NCI-H345 treated with DMSO at 0.1 percent for 48 hours (cell line): ENCODE results near the gene RGS9BP.
"Not testable (repeated sequence)": the region's sequence is repeated elsewhere in the genome, so short reads cannot be mapped to it uniquely, and the experiment has no call there.

ENCODE experiments used
- DNase-seq: peaks from one replicate; lab custom pipeline; 2025; ENCODE audit not compliant: unreplicated experiment; lab: John Stamatoyannopoulos, UW

Gene RGS9BP

DNA sequence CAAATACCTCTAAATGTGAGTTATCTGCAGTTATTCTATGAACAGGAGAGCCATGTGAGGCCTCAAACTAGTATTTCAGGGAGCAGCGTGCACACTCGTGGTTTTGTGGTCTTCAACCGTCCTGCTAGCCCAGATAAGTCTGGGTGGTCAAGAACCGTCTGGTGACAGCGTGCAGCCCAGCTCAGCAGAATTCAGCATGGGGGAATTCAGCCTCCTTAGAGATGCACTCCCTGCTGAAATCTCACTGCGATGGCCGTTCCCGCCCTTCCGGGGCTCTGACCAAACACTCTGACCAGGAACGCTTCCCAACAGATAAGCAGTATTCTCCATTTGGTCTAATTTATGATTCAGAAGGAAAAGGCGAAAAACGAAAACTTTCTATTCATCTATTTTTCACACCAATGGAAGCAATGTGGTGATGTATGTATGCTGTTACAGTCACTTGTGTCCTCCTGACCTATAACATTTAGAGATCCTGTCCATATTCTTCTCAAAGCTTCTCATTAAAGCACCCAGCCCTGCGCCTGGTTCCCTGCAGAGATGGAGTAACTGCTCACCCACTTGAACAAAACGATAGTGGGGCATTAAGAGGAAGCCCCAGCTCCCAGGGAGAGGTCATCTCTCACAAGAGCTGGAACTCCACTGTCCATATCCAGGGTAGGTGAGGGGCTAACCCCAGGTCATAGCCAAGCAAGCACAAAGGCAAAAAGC, 3.6 kb upstream of the RGS9BP start:
- DNase-seq: no peak

DNA sequence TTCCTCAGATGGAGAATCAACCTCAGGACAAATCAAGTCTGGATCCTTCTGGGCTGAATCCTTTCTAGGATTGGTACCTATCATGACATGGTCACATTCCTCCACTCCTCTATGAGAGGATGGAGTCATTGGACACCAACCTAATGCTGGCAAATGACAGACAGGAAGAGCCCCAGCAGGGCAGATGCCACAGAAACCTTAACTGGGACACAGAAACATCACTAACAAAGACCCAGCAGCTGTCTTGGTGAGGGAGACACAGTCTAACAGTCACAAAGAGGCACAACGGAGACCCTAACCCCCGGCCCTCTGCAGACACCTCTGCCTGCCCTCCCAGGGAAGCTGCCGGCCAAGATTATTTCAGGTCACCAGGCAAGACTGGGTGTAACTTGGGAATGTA, 2.8 kb upstream of the RGS9BP start:
- DNase-seq: no peak

DNA sequence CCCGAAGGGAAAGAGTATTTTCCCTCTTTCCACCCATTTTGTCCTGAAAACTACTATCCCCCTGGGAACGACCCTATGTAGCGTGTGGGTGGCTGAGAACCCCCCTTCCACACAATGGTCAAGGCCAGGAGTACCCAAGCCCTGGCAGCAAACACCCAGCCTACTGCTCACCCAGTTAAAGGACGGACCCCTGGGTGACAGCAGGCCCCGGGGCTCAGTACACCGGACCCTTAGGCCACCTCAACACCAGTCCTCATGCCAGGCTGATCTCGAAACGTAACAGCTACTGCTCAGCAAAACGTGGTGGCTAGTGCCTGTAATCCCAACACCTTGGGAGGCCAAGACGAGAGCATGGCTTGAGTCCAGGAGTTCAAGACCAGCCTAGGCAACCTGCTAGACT, 2.1 kb upstream of the RGS9BP start:
- DNase-seq: no peak

DNA sequence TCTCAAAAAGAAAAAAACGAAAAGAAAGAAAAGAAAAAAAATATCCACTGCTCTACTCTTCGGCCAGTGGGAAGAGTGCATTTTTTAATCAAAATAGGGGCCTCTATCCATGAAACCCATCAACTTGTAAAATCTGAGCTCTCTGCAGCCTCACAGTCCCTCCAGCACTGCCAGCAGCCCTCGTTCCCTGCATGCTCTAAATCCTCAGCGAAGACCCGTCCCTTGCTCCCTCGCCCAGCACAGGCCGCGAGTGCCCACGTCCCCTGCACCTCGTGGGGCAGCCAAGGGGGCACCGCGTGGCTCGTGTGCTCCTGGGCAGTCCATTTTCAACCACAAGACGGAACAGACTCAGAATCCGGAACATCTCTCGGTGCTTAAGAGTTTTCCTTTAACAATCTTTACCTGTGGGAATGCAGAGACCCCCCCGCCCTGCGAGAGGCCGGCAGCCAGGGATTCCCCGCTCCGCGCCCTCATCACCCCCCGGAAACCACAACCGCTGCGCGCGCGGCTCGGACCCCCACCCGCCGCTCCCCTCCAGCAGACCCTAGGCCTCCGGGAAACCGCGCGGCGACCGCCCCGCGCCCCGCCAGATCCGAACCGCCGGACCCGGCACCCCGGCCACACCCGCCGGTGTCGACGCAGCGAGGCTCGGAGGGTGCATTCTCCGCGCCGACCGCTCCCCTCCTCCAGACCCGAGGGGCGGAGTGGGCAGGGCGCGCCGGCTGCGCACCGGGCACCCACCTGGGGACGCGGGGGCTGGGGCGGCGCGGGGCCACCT, 1.3 kb upstream of the RGS9BP start:
- DNase-seq: no peak

DNA sequence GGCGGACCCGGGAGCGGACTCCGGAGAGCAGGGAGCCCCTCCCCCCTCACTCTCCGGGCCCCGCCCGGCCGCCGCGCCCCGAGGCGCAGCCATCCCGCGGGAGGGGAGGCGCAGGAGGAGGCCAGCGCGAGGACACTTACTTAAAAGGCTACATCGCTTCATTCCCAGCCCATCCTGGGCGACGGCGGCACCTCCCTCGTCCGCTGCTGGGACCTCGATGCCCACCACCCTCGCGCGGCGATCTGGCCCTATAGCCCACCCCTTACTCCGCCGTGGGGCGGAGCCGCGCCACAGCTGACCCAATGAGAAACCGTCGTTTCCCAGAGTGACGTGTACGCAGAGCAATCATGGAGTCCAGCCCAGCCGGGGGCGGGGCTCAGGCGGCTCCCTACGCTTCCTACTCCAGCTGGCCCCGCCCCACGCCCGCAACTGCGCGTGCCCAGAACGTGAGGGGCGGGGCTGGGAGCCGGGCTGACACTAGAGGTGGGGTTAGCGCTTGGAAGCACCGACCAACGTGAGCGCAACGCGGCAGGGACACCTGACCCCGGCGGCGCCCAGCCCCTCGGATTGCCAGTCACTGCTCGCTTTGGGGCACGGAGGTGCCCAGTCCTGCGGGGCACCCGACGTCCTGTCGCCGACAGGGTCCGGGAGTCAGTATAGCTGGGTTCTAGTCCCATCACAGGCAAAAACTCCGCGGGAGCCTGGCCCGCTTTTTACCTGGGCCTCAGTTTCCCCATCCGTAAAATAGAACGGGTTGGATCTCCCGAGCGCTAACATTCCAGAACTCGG, 523 bp upstream of the RGS9BP start, which contains the start of gene ANKRD27:
ANKRD27 (minus strand) TSS at position 250 of the 789 bp plus-strand sequence. CDS start 16,165 bp downstream, outside the sequence.
- DNase-seq: peak; percentile 100

DNA sequence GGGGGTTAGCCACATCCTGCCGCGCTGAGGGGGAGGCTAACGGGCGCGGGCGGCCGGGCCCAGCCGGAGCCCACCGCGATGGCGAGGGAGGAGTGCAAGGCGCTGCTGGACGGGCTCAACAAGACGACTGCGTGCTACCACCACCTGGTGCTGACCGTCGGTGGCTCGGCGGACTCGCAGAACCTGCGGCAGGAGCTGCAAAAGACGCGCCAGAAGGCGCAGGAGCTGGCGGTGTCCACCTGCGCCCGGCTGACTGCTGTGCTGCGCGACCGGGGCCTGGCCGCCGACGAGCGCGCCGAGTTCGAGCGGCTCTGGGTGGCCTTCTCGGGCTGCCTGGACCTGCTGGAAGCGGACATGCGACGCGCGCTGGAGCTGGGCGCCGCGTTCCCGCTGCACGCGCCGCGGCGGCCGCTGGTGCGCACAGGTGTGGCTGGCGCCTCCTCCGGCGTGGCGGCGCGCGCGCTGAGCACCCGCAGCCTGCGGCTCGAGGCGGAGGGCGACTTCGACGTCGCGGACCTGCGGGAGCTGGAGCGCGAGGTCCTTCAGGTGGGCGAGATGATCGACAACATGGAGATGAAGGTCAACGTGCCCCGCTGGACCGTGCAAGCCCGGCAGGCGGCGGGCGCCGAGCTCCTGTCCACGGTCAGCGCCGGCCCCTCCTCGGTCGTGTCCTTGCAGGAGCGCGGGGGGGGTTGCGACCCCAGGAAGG, 692 bp downstream of the RGS9BP start:
- DNase-seq: peak; percentile 44

DNA sequence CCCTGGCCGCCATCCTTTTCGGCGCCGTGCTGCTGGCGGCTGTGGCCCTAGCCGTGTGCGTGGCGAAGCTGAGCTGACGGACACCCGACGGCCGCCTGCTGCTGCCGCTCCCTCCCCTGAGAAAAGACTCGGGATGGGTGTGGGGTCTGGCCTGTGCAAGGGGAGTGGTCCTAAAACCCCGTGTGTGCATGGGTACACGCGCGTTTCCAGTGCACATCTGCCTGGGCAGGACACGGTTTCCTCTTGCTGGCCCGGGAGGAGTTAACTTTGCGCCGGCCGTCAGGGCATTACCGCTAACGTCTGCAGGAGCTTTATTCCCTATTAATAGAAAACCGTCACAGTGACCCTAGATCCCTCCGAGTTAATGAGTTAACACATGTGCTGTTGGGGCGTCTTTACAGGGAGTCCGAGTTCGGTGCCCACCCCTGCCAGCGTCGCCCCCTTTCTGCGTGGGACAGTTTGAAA, 1.3 kb downstream of the RGS9BP start:
- DNase-seq: no peak

DNA sequence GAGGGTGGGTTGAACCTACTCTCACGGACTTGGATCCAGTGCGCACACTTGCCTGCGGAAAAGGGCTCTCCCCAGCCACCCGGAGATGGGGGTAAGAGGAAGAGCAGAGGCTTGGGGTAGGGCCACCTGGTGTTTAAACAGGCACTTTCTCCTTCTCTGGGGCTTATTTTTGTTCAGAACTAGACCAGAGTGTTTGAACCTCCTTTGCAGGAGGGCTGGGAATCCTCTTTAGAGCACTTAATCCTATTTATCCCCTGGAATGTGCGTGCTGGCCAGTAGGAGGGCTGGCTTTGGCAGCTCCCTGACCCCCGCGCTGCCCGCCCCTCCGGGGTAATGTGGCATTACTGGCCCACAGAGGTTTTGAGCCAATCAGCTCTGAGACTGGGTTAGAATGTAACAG, 2.0 kb downstream of the RGS9BP start:
- no peak for DNase-seq

DNA sequence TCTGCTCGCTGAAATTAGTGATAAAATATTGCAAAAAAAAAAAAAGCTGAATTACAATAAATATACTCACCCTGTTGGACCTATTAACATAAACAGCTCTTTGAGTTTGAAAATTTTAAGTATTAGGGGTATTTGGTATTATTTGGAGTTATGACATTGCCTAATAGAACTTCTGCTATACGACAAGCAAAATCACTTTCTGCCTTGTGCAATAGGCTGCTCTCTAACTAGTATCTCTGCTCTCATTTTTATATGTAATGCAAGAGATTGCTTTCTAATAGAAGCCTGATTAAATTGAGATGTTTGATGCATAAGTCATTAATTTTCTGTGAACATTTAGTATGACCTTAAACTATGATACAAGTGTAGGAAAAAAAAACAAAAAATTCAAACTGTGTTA, 5.3 kb downstream of the RGS9BP start:
- DNase-seq: no peak

DNA sequence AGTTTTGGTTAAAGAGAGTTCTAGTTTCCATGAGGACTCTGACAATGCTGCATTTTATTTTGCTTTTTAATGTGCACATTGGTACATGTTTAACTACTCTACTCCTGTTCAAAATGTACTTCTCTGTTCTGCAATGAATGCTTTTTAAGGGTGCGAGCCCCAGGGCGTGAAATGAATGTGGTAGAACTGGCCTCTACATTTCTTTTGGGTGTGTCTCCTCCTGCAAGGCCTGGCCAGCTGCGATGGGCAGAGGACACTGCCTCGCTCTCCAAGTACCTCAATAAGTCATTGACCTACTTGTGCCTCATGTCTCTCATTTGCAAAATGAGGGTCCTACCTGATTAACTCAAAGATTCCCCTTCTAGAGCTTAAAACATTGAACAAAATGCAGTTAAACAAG, 6.7 kb downstream of the RGS9BP start:
- DNase-seq: no peak

DNA sequence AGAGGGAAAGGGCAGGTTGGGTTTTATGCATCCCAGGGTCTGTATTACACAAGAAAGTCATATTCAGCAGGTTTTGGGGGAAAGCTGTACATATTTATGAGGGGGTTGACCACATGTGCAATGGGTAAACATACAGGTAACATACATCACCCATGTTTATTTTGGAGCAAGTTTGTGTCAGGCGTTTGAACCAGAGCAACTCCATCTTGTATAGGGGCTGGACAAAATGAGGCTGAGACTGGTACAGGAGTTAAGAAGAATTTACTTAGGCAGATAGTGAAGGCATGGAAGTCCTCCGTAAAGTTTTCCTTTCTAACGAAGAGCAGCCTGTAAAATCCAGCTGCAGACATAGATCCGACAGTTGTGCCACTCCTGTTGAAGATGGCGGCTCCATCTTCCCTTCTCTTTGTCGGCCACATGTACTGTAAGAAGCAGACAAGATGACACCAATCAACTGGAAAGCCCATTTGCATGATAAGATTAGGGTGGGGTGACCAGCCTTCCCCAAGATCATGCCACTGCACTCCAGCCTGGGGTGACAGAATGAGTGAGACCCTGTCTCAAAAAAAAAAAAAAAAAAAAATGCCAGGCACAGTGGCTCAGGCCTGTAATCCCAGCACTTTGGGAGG, 11.3 kb downstream of the RGS9BP start:
- no peak for DNase-seq

DNA sequence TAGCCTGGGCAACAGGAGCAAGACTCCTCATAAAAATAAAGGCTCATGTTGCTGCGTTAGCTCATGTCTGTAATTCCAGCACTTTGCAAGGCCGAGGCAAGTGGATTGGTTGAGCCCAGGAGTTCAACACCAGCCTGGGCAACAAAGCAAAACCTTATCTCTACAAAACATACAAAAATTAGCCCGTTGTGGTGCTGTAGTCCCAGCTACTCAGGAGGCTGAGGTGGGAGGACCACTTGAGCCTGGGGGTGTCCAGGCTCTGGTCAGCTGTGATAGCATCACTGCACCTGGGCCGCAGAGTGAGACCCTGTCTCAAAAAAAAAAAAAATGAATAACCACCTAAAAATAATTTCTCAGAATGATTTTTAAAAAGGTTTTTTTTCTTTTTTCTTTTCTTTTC, 12.0 kb downstream of the RGS9BP start:
- no peak for DNase-seq

DNA sequence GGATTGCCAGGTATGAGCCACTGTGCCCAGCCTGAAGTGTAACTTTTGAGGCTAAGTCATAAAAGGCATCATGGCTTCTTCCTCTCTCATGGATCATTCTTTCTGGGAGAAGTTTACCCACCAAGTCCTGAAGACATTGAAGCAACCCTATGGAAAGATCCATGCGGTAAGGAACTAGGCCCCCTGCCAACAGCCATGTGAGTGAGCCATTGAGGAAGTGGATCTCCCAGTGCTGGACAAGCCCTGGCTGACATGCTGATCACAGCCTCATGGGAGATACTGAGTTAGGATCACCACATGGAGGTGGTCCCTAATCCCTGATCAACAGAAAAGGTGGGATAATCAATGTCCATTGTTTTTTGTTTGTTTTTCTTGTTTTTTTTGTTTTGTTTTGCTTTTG, 12.7 kb downstream of the RGS9BP start:
- no peak for DNase-seq

DNA sequence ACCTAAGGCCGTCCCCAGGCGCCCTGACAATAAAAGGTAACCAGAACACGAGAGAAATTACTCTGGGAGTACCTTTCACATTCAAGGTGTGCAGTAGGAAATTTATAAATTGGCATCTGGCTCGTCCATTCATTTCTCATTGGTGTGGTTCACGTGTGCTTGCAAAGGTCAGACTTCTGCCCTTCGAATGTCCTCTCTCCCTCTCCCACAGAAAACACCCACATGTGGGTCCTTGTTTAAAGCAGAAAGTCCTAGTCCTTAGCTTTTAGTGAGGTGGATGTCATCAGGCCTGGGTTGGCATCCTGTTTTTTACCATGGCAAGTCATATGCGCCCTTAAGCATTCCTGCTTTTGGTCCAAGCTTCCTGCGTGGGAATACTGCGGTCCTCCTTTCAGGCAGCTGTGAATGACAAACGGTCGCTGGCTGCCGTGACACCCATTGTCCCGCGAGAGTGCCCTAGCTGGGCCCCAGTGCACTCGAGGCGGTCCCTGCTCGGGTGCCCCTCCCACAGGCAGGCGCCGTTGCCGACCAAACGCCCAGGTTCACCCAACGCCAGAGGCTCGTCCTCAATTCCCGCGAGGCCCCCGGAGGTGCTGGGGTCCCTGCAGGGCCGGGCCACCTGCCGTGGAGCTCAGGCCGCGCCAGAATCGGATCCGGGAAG, 15.8 kb downstream of the RGS9BP start, which contains the start of gene NUDT19:
NUDT19 (plus strand) TSS at position 531 of the 661 bp plus-strand sequence. CDS start 140 bp downstream, outside the sequence.
- DNase-seq: peak; percentile 96

DNA sequence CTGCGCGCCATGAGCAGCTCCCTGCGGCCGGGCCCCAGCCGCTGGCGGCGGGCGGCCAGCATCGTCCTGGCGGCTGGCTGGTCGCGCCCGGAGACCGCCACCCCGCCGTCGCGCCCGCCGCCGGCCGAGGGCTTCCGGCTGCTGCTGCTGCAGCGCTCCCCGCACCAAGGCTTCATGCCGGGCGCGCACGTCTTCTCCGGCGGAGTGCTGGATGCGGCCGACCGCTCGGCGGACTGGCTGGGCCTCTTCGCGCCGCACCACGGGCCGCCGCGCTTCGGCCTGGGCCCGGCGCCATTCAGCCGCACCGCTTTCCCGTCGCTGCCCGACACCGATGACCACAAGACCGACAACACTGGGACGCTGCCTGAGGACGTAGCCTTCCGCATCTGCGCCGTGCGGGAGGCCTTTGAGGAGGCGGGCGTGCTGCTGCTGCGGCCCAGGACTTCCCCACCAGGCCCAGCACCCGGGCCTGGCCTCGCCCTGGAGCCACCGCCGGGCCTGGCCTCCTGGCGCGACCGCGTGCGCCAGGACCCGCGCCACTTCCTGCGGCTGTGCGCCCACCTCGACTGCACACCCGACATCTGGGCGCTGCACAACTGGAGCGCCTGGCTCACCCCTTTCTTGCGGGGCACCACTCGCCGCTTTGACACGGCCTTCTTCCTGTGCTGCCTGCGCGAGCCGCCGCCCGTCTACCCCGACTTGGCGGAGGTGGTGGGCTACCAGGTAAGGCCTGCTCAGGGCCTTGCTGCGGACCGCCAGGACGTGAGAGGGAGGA, 16.5 kb downstream of the RGS9BP start:
- peak; percentile 55 for DNase-seq

DNA sequence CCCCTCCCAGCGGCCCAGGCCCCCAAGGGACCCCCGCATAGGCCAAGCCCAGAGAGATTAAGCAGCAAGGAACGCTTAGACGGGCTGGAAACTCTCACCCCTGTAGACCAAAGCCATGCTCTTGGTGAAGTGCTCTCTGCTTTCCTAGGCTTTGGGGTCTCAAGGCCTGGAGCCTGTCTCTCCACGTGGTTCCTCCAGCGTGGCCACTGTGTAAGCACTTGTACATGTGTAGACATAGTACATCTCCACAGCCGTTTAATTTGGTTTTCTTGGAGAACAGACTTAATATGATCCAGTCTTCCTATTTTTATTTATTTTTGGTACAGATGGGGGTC, 17.0 kb downstream of the RGS9BP start:
- DNase-seq: no peak

DNA sequence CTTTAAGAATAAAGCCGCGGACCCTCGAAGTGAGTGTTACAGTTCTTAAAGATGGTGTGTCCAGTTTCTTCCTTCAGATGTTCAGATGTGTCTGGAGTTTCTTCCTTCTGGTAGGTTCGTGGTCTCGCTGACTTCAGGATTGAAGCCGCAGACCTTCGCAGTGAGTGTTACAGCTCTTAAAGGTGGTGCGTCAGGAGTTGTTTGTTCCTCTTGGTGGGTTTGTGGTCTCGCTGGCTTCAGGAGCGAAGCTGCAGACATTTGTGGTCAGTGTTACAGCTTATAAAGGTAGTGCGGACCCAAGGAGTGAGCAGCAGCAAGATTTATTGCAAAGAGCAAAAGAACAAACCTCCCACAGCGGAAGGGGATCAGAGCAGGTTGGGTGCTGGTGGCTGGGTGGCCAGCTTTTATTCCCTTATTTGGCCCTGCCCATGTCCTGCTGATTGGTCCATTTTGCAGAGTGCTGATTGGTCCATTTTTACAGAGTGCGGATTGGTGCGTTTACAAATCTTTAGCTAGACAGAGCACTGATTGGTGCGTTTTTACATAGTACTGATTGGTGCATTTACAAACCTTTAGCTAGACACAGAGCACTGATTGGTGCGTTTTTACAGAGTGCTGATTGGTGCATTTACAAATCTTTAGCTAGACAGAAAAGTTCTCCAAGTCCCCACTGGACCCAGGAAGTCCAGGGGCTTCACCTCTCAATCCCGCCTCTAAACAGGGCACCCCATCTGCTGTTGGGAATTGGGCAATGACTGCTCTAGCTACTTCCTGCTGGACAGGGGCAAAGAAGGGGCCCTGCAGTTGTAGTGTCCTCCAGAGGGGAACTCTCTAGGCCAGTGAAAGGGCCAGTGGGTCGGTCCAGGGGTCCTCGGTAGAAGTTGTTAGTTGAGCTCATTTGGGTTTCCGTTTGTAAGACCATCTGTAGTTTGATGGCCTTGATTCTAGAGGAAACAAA, 17.8 kb downstream of the RGS9BP start:
- DNase-seq: not testable (repeated sequence)

DNA sequence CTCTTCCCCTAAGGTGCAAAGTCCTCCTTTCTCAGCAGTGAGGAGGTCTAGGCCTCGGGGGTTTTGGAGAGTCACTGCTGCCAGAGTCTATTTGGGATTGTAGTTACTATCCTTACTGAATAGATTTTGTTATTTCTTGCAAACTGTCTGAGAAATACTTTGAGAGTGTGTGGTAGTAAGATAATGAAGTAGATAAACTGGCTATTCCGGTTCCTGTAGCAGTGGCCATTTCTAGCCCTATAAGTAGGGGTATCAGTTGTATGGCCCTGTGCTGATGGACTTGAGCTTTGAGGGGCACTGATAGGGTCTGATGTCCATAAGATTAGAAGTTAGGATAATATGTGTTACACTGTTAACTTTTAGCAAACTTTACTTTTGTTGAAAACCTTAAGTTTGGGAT, 18.7 kb downstream of the RGS9BP start:
- not testable (repeated sequence) for DNase-seq
